WTC11 (cell line): ENCODE data around the gene ILDR2. TPM values are rescaled to one million over a fixed set of nuclear protein-coding genes. Genes with fewer than 3 reads are reported as not detected.

Source experiments
- ATAC-seq: fragments of 200-7000 bp; cut with Tn5 transposase; 2 replicates; pipeline ENCODE4 v1.10.0; 2021; ENCODE audit warnings: mild to moderate bottlenecking, moderate library complexity
- CTCF ChIA-PET: fragments of 300-600 bp; sonication (Branson Sonifier 250); formaldehyde crosslinking; loops from one replicate; lab custom pipeline; 2021; ENCODE audit warnings: antibody characterized with exemption; lab: Charles Lee
- POLR2A ChIA-PET: fragments of 350-600 bp; sonication (Branson Sonifier 250); formaldehyde crosslinking; loops from one replicate; lab custom pipeline; 2021; ENCODE audit warnings: antibody characterized with exemption; lab: Charles Lee
- DNase-seq: peaks from one replicate; pipeline ENCODE4 v3.0.0; 2021; ENCODE audit warnings: low spot score
- H3K27ac Mint-ChIP-seq: 2 replicates; pipeline ENCODE4 v1.8.0; 2021; ENCODE audit warnings: mixed read lengths
- H3K27me3 Mint-ChIP-seq: 2 replicates; pipeline ENCODE4 v1.8.0; 2021; ENCODE audit warnings: low read depth, mild to moderate bottlenecking, moderate library complexity, mixed read lengths
- H3K36me3 Mint-ChIP-seq: 2 replicates; pipeline ENCODE4 v1.8.0; 2021; ENCODE audit warnings: mixed read lengths
- H3K4me1 Mint-ChIP-seq: 2 replicates; pipeline ENCODE4 v1.8.0; 2022; ENCODE audit warnings: mixed read lengths
- H3K4me3 Mint-ChIP-seq: 2 replicates; pipeline ENCODE4 v1.8.0; 2021; ENCODE audit warnings: mild to moderate bottlenecking, moderate library complexity, mixed read lengths
- H3K9me3 Mint-ChIP-seq: 2 replicates; pipeline ENCODE4 v1.8.0; 2021; ENCODE audit warnings: mixed read lengths
- ATF3 ChIP-seq: sonication (generic); formaldehyde crosslinking; conservative IDR thresholded peaks from 2 replicates; pipeline ENCODE4 v1.8.1; 2022; ENCODE audit warnings: mild to moderate bottlenecking, missing genetic modification reagents
- CREB1 ChIP-seq: sonication (generic); formaldehyde crosslinking; IDR thresholded peaks from 2 replicates; pipeline ENCODE4 v1.8.0; 2023; ENCODE audit warnings: mild to moderate bottlenecking, missing genetic modification reagents
- ELF4 ChIP-seq: sonication (generic); formaldehyde crosslinking; IDR thresholded peaks from 2 replicates; pipeline ENCODE4 v1.8.1; 2022; ENCODE audit warnings: low read depth, mild to moderate bottlenecking, moderate library complexity, missing genetic modification reagents
- ERG ChIP-seq: fragments of 250-450 bp; sonication (Bioruptor Pico); IDR thresholded peaks from 2 replicates; pipeline ENCODE4 v1.8.0; 2021; ENCODE audit warnings: mild to moderate bottlenecking
- IRF1 ChIP-seq: sonication (generic); formaldehyde crosslinking; IDR thresholded peaks from 2 replicates; pipeline ENCODE4 v1.8.0; 2023; ENCODE audit warnings: missing genetic modification reagents
- MXD4 ChIP-seq: fragments of 250-450 bp; sonication (Bioruptor Pico); IDR thresholded peaks from 2 replicates; pipeline ENCODE4 v1.8.0; 2021; ENCODE audit warnings: mild to moderate bottlenecking, moderate library complexity, borderline replicate concordance
- NFYB ChIP-seq: sonication (generic); formaldehyde crosslinking; conservative IDR thresholded peaks from 2 replicates; pipeline ENCODE4 v1.8.0; 2022; ENCODE audit warnings: low read depth, missing genetic modification reagents
- OVOL2 ChIP-seq: fragments of 250-450 bp; sonication (Bioruptor Pico); IDR thresholded peaks from 2 replicates; pipeline ENCODE4 v1.9.0; 2021; ENCODE audit warnings: mild to moderate bottlenecking, borderline replicate concordance
- RORB ChIP-seq: fragments of 250-450 bp; sonication (Bioruptor Pico); IDR thresholded peaks from 2 replicates; pipeline ENCODE4 v1.9.0; 2021; ENCODE audit warnings: mild to moderate bottlenecking
- SMAD3 ChIP-seq: sonication (generic); formaldehyde crosslinking; IDR thresholded peaks from 2 replicates; pipeline ENCODE4 v1.8.0; 2022; ENCODE audit warnings: missing genetic modification reagents, mild to moderate bottlenecking, borderline replicate concordance
- SMAD4 ChIP-seq: sonication (generic); formaldehyde crosslinking; IDR thresholded peaks from 2 replicates; pipeline ENCODE4 v1.8.0; 2022; ENCODE audit warnings: mild to moderate bottlenecking, missing genetic modification reagents
- ZNF396 ChIP-seq: fragments of 250-450 bp; sonication (Bioruptor Pico); IDR thresholded peaks from 2 replicates; pipeline ENCODE4 v1.8.0; 2021; ENCODE audit warnings: mild to moderate bottlenecking, moderate library complexity, borderline replicate concordance
- ZNF416 ChIP-seq: fragments of 250-450 bp; sonication (Bioruptor Pico); IDR thresholded peaks from 2 replicates; pipeline ENCODE4 v1.9.0; 2021; ENCODE audit warnings: mild to moderate bottlenecking, inconsistent platforms
- ZNF423 ChIP-seq: fragments of 250-450 bp; sonication (Bioruptor Pico); IDR thresholded peaks from 2 replicates; pipeline ENCODE4 v2.1.2; 2022; ENCODE audit warnings: mild to moderate bottlenecking, moderate library complexity
- ZNF671 ChIP-seq: fragments of 250-450 bp; sonication (Bioruptor Pico); IDR thresholded peaks from 2 replicates; pipeline ENCODE4 v1.8.0; 2021; ENCODE audit warnings: mild to moderate bottlenecking
- total RNA-seq: library from RNA; stranded (reverse); gene quantifications from 3 replicates; pipeline ENCODE4 v1.2.3, GENCODE V29; 2021
- TF ChIP-seq, protein P1 (sequence below): sonication (generic); formaldehyde crosslinking; conservative IDR thresholded peaks from 2 replicates; pipeline ENCODE4 v1.8.1; 2023; ENCODE audit warnings: mild to moderate bottlenecking, low read depth, missing genetic modification reagents, moderate library complexity
- TF ChIP-seq, protein P2 (sequence below): sonication (generic); formaldehyde crosslinking; IDR thresholded peaks from 2 replicates; pipeline ENCODE4 v1.8.0; 2022; ENCODE audit warnings: mild to moderate bottlenecking, missing genetic modification reagents
- TF ChIP-seq, protein P3 (sequence below): sonication (generic); formaldehyde crosslinking; IDR thresholded peaks from 2 replicates; pipeline ENCODE4 v1.8.0; 2022; ENCODE audit warnings: mild to moderate bottlenecking, missing genetic modification reagents
- TF ChIP-seq, protein P4 (sequence below): sonication (generic); formaldehyde crosslinking; IDR thresholded peaks from 2 replicates; pipeline ENCODE4 v1.8.0; 2022; ENCODE audit warnings: mild to moderate bottlenecking, missing genetic modification reagents
- TF ChIP-seq, protein P5 (sequence below): fragments of 250-450 bp; sonication (Bioruptor Pico); IDR thresholded peaks from 2 replicates; pipeline ENCODE4 v1.9.0; 2021; ENCODE audit warnings: mild to moderate bottlenecking
- TF ChIP-seq, protein P6 (sequence below): fragments of 200-600 bp; IDR thresholded peaks from 2 replicates; pipeline ENCODE4 v1.8.0; 2022; ENCODE audit warnings: antibody characterized with exemption
- TF ChIP-seq, protein P7 (sequence below): fragments of 250-450 bp; sonication (Bioruptor Pico); IDR thresholded peaks from 2 replicates; pipeline ENCODE4 v1.9.0; 2021; ENCODE audit warnings: mild to moderate bottlenecking, borderline replicate concordance

Gene ILDR2
- total RNA-seq, 1 experiment from 2014 or later, result 1.6 TPM

- Mint-ChIP-seq H3K27me3 (no peaks in the 10 kb centered on the region), H3K4me3 (no peak overlapping the region), H3K4me1 (peaks cover 31% of the 10 kb centered on the region), H3K36me3 (peaks cover 48% of the 10 kb centered on the region), H3K27ac (no peak overlapping the region), H3K9me3 (0 out of 2 replicates have a peak, but pooled peaks cover 3% of the 10 kb centered on the region)
- ATAC-seq (no peak; the same call in 1 of the 2 replicates), DNase-seq (no peak)
- CTCF ChIA-PET, result no interaction called here
- TF ChIP-seq ATF3 (CRISPR knock-in tag) (no peak), SMAD3 (no peak), ZNF671 (CRISPR knock-in tag) (no peak), OVOL2 (CRISPR knock-in tag) (no peak), MXD4 (CRISPR knock-in tag) (no peak), NFYB (CRISPR knock-in tag) (no peak)
- TF ChIP-seq, protein P1, sequence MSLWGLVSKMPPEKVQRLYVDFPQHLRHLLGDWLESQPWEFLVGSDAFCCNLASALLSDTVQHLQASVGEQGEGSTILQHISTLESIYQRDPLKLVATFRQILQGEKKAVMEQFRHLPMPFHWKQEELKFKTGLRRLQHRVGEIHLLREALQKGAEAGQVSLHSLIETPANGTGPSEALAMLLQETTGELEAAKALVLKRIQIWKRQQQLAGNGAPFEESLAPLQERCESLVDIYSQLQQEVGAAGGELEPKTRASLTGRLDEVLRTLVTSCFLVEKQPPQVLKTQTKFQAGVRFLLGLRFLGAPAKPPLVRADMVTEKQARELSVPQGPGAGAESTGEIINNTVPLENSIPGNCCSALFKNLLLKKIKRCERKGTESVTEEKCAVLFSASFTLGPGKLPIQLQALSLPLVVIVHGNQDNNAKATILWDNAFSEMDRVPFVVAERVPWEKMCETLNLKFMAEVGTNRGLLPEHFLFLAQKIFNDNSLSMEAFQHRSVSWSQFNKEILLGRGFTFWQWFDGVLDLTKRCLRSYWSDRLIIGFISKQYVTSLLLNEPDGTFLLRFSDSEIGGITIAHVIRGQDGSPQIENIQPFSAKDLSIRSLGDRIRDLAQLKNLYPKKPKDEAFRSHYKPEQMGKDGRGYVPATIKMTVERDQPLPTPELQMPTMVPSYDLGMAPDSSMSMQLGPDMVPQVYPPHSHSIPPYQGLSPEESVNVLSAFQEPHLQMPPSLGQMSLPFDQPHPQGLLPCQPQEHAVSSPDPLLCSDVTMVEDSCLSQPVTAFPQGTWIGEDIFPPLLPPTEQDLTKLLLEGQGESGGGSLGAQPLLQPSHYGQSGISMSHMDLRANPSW (CRISPR knock-in tag), result no peak
- TF ChIP-seq, protein P2, sequence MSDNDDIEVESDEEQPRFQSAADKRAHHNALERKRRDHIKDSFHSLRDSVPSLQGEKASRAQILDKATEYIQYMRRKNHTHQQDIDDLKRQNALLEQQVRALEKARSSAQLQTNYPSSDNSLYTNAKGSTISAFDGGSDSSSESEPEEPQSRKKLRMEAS (CRISPR knock-in tag), result no peak
- POLR2A ChIA-PET, result no interaction called here
Observed at GRCh38 chr1:166868639-166869038, 106.7 kb downstream of the ILDR2 start.

DNA sequence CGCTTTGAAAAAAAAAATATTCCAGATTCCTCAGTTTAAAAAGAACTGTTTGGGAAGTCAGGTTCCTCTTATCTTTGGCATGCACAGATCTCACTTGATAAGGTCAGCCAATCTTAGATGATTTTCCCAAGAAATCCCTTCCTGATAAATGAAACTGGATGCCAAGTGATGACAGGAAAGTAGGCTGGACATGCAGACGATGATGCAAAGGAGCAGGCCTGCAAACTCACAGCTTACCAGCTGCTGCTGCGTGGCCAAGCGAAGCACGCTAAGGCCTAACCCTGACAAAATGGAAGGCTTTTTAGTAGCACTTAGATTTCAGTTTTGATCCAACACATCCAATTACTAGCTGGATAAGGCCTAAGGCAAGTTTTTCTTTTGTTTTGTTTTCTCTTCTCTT lies 109.4 kb downstream of the ILDR2 start:
- H3K36me3 Mint-ChIP-seq, result peaks cover 67% of the 10 kb centered on the region
- ATAC-seq (no peak), DNase-seq (no peak)
- ChIA-PET CTCF (no interaction called here), POLR2A (no interaction called here)
- H3K27ac Mint-ChIP-seq, result no peak overlapping the region
- peaks cover 29% of the 10 kb centered on the region for H3K4me1 Mint-ChIP-seq
- H3K9me3 Mint-ChIP-seq, result 0 out of 2 replicates have a peak, but pooled peaks cover 3% of the 10 kb centered on the region
- no peaks in the 10 kb centered on the region for H3K27me3 Mint-ChIP-seq
- H3K4me3 Mint-ChIP-seq, result no peak overlapping the region
- TF ChIP-seq, protein P3, sequence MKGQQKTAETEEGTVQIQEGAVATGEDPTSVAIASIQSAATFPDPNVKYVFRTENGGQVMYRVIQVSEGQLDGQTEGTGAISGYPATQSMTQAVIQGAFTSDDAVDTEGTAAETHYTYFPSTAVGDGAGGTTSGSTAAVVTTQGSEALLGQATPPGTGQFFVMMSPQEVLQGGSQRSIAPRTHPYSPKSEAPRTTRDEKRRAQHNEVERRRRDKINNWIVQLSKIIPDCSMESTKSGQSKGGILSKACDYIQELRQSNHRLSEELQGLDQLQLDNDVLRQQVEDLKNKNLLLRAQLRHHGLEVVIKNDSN (CRISPR knock-in tag), result no peak
- TF ChIP-seq MXD4 (CRISPR knock-in tag), result no peak
- no peak for TF ChIP-seq ZNF423 (CRISPR knock-in tag)
- TF ChIP-seq, protein P4, sequence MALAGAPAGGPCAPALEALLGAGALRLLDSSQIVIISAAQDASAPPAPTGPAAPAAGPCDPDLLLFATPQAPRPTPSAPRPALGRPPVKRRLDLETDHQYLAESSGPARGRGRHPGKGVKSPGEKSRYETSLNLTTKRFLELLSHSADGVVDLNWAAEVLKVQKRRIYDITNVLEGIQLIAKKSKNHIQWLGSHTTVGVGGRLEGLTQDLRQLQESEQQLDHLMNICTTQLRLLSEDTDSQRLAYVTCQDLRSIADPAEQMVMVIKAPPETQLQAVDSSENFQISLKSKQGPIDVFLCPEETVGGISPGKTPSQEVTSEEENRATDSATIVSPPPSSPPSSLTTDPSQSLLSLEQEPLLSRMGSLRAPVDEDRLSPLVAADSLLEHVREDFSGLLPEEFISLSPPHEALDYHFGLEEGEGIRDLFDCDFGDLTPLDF (CRISPR knock-in tag), result no peak
- TF ChIP-seq IRF1 (CRISPR knock-in tag), result no peak
- no peak for TF ChIP-seq ERG
- no peak for TF ChIP-seq CREB1 (CRISPR knock-in tag)
- no peak for TF ChIP-seq SMAD4 (CRISPR knock-in tag)
- TF ChIP-seq ELF4 (CRISPR knock-in tag), result no peak
- TF ChIP-seq, protein P5, sequence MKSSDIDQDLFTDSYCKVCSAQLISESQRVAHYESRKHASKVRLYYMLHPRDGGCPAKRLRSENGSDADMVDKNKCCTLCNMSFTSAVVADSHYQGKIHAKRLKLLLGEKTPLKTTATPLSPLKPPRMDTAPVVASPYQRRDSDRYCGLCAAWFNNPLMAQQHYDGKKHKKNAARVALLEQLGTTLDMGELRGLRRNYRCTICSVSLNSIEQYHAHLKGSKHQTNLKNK (CRISPR knock-in tag), result no peak
- no peak for TF ChIP-seq RORB (CRISPR knock-in tag)
- TF ChIP-seq, protein P6, sequence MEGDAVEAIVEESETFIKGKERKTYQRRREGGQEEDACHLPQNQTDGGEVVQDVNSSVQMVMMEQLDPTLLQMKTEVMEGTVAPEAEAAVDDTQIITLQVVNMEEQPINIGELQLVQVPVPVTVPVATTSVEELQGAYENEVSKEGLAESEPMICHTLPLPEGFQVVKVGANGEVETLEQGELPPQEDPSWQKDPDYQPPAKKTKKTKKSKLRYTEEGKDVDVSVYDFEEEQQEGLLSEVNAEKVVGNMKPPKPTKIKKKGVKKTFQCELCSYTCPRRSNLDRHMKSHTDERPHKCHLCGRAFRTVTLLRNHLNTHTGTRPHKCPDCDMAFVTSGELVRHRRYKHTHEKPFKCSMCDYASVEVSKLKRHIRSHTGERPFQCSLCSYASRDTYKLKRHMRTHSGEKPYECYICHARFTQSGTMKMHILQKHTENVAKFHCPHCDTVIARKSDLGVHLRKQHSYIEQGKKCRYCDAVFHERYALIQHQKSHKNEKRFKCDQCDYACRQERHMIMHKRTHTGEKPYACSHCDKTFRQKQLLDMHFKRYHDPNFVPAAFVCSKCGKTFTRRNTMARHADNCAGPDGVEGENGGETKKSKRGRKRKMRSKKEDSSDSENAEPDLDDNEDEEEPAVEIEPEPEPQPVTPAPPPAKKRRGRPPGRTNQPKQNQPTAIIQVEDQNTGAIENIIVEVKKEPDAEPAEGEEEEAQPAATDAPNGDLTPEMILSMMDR, result no peak
- TF ChIP-seq ZNF416 (CRISPR knock-in tag), result no peak
- no peak for TF ChIP-seq ZNF396
- TF ChIP-seq, protein P7, sequence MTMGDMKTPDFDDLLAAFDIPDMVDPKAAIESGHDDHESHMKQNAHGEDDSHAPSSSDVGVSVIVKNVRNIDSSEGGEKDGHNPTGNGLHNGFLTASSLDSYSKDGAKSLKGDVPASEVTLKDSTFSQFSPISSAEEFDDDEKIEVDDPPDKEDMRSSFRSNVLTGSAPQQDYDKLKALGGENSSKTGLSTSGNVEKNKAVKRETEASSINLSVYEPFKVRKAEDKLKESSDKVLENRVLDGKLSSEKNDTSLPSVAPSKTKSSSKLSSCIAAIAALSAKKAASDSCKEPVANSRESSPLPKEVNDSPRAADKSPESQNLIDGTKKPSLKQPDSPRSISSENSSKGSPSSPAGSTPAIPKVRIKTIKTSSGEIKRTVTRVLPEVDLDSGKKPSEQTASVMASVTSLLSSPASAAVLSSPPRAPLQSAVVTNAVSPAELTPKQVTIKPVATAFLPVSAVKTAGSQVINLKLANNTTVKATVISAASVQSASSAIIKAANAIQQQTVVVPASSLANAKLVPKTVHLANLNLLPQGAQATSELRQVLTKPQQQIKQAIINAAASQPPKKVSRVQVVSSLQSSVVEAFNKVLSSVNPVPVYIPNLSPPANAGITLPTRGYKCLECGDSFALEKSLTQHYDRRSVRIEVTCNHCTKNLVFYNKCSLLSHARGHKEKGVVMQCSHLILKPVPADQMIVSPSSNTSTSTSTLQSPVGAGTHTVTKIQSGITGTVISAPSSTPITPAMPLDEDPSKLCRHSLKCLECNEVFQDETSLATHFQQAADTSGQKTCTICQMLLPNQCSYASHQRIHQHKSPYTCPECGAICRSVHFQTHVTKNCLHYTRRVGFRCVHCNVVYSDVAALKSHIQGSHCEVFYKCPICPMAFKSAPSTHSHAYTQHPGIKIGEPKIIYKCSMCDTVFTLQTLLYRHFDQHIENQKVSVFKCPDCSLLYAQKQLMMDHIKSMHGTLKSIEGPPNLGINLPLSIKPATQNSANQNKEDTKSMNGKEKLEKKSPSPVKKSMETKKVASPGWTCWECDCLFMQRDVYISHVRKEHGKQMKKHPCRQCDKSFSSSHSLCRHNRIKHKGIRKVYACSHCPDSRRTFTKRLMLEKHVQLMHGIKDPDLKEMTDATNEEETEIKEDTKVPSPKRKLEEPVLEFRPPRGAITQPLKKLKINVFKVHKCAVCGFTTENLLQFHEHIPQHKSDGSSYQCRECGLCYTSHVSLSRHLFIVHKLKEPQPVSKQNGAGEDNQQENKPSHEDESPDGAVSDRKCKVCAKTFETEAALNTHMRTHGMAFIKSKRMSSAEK, result no peak
